M059J (cell line): ENCODE data around the gene PELO. TPM values are rescaled to one million over a fixed set of nuclear protein-coding genes. Genes with fewer than 3 reads are reported as not detected.

Source experiments
- DNase-seq: peaks from one replicate; pipeline ENCODE4 v3.0.0-alpha.2; 2012; ENCODE audit warnings: low read depth
- total RNA-seq: library from RNA; depleted of rRNA; stranded (reverse); fragments of >200 nt; shearing (Covaris generic); gene quantifications from 2 replicates; pipeline ENCODE4 v1.2.3, GENCODE V29; 2014; rRNA removed

PELO gene
- total RNA-seq, 1 experiment from 2014 or later = 33.8 TPM

DNA sequence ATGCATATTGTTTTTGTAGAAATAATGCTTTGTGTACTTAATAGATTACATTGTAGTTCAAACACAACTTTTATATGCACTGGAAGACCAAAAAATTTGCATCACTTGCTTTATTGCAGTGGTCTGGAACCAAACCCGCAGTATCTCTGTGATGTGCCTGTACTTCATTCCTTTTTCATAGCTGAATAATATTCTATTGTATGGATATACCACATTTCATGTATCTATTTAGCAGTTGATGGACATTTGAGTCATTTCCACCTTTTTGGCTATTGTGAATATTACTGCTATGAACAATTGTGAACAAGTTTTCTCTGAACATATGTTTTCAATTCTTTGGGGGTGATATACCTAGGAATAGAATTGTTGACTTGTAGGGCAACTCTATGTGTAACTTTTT lies 40.1 kb downstream of the PELO start:
- no peak for DNase-seq

DNA sequence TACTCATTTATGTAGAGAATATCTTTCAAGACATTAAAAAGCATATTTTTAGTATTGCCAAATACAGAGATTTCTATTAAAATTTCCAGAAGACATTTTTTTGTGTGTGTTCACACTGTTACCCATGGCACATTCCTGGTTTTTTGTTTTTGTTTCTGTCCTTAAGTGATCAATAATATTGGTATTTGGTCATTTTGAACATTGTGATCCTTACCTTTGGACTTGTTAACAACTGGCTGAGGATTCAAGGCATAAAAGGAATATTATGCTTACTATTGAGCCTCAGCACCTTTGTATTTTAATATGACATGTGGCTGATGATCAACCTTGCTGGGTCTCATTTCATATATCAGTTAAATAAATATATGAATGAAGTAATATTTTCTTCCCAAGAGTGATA lies 41.9 kb downstream of the PELO start:
- no peak for DNase-seq

DNA sequence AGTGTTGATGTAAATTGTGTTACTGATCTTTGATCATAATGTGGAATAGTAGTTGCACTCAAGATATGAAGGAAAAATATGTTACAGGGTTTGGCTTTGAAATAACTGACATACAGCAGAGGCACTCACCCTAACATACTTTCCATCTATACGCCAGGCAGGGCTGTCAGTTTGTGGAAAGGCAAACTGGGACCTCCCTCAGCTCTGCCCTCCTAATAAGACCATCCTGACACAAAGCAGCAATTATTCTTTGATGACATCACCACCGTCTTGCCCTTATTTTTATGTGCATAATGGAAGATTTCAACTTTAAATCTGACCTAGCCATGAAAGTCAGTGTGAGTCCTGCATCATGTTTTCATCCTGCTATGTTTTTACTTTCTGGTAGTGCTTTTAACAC lies 42.9 kb downstream of the PELO start:
- DNase-seq = no peak

DNA sequence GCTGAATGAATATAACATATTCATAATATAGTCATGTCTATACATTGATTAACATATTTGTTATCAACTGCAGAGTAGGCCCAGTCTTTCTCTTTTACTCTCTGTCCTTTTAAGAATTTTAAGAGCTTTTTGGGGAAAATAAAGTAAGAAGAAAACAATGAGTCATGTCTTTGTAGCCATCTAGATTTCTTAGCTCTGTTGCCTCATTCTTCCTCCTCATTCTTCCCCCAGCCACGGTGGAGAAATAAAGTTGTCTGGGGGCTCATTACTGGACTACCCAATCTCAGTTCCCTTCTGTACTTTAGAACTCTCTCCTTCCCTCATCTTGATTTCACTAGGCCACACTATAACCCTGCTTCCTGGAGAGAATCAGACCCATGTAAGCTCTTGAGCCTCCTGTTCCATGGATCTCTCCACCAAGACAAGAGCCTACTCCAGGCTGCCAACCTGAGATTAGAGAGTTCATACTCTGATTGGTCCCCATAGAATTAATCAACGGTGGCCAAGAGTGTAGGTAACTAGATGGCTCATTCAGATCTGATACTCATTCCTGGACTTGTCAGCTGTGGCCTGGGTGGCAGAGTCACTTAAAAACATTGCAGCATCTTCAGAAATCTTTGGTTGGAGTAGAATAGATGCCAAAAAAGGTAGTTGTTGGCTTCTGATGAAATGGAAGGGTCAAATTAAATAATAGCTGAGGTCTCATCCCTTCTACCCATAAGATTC lies 44.2 kb downstream of the PELO start:
- no peak for DNase-seq

- no peak for DNase-seq
Measured at GRCh38 chr5:52834320-52834719, 46.6 kb downstream of the PELO start.

DNA sequence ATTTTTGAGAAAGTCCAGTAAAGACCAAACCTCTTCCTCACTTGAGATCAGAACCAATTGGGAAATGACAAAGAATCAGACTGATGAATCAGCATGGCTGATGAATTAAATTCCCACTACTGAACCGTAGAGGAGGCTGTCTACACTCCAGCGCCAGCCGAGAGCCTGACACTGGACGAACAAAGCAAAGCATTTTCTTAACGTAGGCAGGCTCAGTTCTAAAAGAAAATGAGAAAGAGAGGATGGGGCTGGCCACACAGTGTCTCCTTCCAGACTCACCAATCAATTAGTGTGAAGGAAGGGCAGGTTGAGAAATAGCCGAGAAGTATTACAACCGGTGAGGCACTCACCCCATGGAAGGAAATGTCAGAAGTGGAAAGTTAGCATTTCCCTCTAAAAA lies 49.4 kb downstream of the PELO start:
- peak; percentile 83 for DNase-seq

Other genes with a start within 250 kb of the PELO start
- 34.2 and 36.6 TPM in 2 replicates for gene ITGA1, start within 50 bp of the PELO start, total RNA-seq
- 24.6 and 30.1 TPM in 2 replicates for gene ITGA2, start 201.4 kb downstream of the PELO start, total RNA-seq